HG03095 (cell line): ENCODE results near the gene COA8.
"Not testable (repeated sequence)": the region's sequence is repeated elsewhere in the genome, so short reads cannot be mapped to it uniquely, and the experiment has no call there.

Source experiments
- ATAC-seq: cut with Tn5 transposase; IDR thresholded peaks from one replicate; pipeline ENCODE4 v1.9.1; 2021; ENCODE audit warnings: moderate library complexity; ENCODE audit not compliant: unreplicated experiment

The COA8 gene

GRCh38 chr14:103568952-103569351, 6.2 kb downstream of the COA8 start:
- ATAC-seq = no peak

- ATAC-seq = no peak
Measured at GRCh38 chr14:103569408-103569807, 6.6 kb downstream of the COA8 start.

- ATAC-seq = no peak
Measured at GRCh38 chr14:103574104-103574503, 11.3 kb downstream of the COA8 start.

GRCh38 chr14:103574707-103575285, 12.0 kb downstream of the COA8 start:
- no peak for ATAC-seq

GRCh38 chr14:103576371-103577024, 13.7 kb downstream of the COA8 start:
- ATAC-seq = no peak

- no peak for ATAC-seq
Measured at GRCh38 chr14:103578401-103579075, 15.8 kb downstream of the COA8 start.

- no peak for ATAC-seq
Measured at GRCh38 chr14:103581206-103581605, 18.4 kb downstream of the COA8 start.

- no peak for ATAC-seq
Measured at GRCh38 chr14:103581954-103582703, 19.4 kb downstream of the COA8 start.

- no peak for ATAC-seq
Measured at GRCh38 chr14:103584326-103584915, 21.7 kb downstream of the COA8 start.

- peak; percentile 96 for ATAC-seq
Measured at GRCh38 chr14:103593577-103593976, 30.8 kb downstream of the COA8 start.

GRCh38 chr14:103594265-103594664, 31.5 kb downstream of the COA8 start:
- ATAC-seq = no peak

GRCh38 chr14:103597623-103598377, 35.0 kb downstream of the COA8 start:
- no peak for ATAC-seq

- no peak for ATAC-seq
Measured at GRCh38 chr14:103600503-103600902, 37.7 kb downstream of the COA8 start.

- ATAC-seq = no peak
Measured at GRCh38 chr14:103604620-103605019, 41.9 kb downstream of the COA8 start.

GRCh38 chr14:103606963-103607668, 44.4 kb downstream of the COA8 start:
- peak; percentile 77 for ATAC-seq

GRCh38 chr14:103607822-103608221, 45.1 kb downstream of the COA8 start:
- no peak for ATAC-seq

- ATAC-seq = not testable (repeated sequence)
Measured at GRCh38 chr14:103609081-103609480, 46.3 kb downstream of the COA8 start.

- no peak for ATAC-seq
Measured at GRCh38 chr14:103611215-103611614, 48.5 kb downstream of the COA8 start.

- ATAC-seq = no peak
Measured at GRCh38 chr14:103613517-103613916, 50.8 kb downstream of the COA8 start.
